ENCODE results near the gene GLB1L3.
"Not testable (repeated sequence)": the region's sequence is repeated elsewhere in the genome, so short reads cannot be mapped to it uniquely, and the experiment has no call there.

Gene GLB1L3

GRCh38 chr11:134252346-134253187, 23.6 kb upstream of the GLB1L3 start:
- DNase-seq: no peak

DNA sequence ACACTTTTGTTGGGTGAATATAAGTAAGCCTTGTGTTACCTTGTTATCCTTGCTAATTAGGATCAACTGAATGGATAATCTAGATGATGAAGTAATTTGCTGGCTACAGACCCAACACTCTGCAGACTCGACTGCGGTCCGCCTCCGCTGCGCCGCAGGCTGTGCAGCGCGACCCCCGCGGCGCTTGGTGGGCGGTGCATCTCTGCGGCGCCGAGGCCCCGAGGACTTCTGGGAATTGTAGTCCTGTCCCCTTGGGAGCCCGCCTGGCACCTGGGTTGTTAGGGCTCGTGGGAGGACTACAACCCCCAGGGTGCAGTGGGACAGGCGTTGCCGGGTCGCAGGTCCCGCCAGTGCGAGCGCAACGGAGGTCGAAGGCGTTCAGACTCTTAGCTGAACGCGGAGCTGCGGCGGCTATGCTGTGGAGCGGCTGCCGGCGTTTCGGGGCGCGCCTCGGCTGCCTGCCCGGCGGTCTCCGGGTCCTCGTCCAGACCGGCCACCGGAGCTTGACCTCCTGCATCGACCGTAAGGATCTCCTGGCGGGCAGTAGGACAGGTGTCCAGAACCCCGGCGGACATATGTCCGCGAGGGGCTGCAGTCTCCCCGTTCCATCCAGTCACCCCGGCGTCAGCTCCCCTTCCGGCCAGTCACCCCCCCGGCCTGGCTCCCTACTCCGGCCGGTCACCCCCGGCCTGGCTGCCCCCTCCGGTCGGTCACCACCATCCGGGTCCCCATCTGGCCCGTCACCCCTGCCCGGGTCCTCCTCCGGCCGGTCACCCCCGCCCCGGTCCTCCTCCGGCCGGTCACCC, 22.8 kb upstream of the GLB1L3 start, which contains the start of the genes ACAD8 and THYN1:
TSS of gene ACAD8 (plus strand) at position 381 of the 806 bp plus-strand sequence. CDS start at position 414, 33 bp downstream.
TSS of gene THYN1 (minus strand) at position 165 of the 806 bp plus-strand sequence. CDS start 470 bp downstream, outside the sequence.
- peak; percentile 91 for DNase-seq

DNA sequence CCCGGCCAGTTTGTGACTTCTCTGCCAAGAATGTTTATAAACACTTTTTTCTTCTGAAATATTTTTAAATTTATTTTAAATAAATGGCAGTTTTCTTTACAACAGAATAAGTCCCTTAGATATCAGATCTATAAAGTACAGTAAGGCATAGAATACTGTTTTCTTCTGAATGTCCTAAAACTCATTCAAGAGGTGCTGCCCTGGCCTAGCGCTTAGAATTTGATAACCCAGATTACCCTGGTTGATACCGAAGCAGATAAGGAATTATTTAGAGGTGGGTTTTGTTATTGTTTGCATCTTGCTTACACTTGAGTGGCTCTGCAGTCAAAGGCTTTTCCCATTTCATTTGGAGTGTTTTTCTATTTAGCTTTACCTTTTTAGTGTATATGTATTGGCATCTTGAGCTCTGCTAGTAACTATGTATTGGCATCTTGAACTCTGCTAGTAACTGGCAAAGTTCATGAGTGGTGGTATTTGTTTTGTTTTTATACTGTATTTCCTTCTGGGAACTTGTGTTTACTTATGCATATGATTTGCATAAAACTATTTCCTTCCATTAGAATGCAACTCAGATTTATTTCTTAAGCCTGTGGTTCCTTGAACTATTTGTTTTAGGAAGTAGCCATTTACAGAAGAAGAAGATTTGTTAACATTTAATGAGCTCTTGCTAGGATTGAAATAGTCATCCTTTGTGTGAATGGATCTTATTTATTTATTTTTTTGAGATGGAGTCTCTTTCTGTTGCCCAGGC, 21.6 kb upstream of the GLB1L3 start:
- DNase-seq: no peak

DNA sequence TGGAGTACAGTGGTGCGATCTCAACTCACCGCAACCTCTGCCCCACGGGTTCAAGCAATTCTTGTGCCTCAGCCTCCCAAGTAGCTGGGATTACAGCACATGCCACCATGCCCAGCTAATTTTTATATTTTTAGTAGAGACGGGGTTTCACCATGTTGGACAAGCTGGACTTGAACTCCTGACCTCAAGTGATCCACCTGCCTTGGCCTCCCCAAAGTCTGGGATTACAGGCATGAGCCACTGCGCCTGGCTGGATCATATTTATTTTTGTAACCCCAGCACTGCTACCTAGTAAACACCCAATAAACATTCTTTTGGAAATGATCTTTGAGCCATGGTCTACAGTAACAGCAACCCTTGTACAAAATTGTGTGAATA, 21.0 kb upstream of the GLB1L3 start:
- DNase-seq: not testable (repeated sequence)

GRCh38 chr11:134257101-134257500, 19.1 kb upstream of the GLB1L3 start:
- DNase-seq: no peak

DNA sequence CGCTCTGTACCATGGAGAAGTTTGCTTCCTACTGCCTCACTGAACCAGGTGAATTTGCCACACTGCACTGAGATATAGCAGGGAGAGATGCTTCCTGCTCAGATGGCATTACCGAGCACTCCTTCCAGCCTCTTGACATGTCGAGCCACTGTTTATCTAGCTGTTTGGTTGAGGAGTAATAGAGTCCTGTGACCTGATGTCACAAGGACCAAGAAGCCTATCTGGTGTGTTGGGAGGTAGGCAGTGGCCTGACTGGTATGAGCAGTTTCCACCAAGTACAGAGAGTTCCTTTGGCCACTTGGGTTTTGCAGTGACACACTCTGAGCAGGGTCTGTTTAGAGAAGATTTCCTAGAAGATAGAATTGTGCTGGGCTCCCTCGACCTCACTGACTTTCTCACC, 17.6 kb upstream of the GLB1L3 start:
- no peak for DNase-seq

DNA sequence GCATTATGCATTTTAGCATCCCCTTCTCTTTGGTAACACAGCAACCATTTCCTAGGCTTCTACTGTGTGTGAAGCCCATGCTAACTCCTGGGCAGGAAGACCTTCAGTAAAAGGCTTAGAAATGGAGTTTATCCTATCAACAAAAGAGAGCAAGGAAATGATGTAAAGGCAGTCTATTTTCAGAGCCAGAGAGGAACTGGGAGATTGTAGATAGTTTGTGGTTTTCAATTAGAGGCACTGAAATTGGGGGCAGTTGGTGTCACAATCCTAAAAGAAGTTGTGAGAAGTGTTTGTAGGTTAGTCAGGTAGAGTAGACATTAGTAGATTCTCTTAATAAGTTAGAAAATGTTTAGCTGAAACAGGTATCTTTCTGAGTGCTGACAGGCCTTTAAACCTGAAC, 15.7 kb upstream of the GLB1L3 start:
- no peak for DNase-seq

GRCh38 chr11:134260983-134261382, 15.2 kb upstream of the GLB1L3 start:
- no peak for DNase-seq

- no peak for DNase-seq
These were observed 14.3 kb upstream of the GLB1L3 start for GRCh38 chr11:134261626-134262488.

DNA sequence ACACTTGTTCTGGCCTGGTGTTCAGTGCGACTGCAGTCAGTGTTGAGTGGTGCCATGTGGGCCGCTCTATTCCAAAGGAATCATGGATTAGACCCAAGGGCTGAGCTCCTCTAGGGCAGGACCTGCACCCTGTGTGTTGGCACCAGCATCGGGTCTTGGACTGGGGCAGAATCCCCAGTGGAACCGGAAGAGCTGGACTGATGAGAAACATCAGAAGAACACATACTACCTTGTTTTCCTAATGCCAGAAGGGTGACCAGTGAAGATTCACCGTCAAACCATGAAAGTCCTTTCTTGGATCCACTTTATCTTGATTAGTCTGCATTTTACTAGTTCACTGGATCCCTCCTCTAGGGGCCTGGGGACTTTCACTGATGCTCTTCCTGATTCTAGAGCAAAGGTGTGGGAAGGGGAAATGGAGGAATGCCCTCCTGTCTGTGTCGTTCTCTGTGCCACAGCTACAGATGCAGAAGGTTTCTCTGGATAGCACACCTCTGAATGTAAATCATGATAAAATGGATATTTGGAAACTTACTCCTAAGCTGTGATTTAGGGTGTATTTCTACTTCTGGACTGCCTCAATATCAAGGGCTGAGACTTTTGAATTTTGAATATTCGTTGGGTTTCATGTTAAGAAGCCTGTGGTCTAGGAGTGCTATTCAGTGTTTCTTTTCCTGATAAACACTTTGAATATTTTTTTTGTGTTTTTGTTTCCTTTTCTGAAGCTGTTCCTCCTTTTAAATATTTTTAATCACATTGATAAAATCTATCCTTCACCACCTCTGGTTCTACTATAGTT, 11.0 kb upstream of the GLB1L3 start:
- DNase-seq: no peak

- no peak for DNase-seq
These were observed 9.7 kb upstream of the GLB1L3 start for GRCh38 chr11:134266440-134266839.

GRCh38 chr11:134266841-134267251, 9.3 kb upstream of the GLB1L3 start:
- no peak for DNase-seq

- no peak for DNase-seq
These were observed 8.7 kb upstream of the GLB1L3 start for GRCh38 chr11:134267461-134267860.

DNA sequence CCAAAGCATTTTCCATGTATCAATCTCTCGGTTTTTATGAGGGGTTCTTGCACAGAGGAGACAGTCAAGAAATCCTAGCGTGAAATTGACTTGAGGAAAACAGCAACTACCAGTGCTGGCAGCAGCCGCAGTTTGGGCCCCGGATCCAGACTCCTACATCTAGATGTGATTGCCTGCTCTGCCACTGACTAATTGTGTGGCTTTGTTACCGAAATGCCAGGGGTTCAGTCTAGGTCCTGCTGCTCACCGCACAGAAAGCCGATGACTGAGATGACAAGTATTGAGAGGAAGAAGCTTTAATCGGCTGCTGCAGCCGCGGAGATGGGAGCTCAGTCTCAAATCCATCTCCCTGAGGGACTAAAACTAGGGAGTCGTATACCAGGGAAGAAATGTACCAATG, 8.2 kb upstream of the GLB1L3 start:
- DNase-seq: no peak

DNA sequence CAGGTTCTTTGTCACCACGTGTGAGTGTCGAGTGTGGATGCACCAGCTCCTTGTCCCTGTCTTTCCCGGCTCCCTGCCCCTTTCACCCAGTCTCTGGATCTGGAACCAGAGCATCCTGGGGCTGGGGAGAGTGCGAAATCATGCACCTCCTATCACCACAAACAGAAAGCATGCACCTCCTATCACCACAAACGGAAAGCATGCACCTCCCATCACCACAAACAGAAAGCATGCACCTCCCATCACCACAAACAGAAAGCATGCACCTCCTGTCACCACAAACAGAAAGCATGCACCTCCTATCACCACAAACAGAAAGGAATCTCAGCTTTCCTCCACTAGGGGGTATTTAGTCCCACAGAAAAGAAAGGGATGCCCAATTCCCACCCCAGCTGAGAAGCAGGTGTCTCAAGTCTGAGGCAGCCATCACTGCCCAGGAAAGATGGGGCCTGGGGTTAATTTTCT, 5.9 kb upstream of the GLB1L3 start:
- no peak for DNase-seq

DNA sequence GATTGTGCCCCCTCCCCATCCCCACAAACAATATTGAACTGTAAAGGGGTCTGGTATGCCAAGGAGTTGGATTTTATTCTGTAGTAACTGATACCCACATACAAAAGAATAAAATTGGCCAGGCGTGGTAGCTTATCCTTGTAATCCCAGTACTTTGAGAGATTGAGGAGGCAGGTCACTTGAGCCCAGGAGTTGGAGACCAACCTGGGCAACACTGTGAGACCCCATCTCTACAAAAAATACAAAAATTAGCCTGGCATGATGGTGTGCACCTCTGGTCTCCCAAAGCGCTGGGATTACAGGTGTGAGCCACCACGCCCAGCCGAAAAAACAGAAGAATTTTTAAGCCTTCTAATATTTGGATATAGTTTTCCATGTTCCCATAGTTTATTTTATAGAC, 4.2 kb upstream of the GLB1L3 start:
- no peak for DNase-seq

GRCh38 chr11:134272381-134273316, 3.5 kb upstream of the GLB1L3 start:
- DNase-seq: no peak

DNA sequence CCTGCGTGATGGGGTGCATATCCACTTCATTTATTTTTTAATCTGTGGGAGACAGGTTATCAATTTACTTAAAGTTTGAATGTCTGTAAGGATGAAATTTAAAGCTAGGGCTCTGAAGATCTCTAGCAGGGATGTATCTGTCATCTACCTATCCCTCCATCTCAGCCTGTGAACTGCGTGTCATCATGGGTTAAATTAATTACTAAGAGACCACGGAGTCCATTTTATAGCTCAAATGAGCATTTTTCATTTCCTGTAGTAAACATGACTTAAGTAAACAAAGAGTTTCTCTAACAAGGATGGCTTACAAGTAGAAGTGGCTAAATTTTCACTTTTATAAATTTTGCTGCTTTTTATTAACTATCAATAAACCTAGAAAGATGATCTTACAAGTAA, 2.9 kb upstream of the GLB1L3 start:
- no peak for DNase-seq

GRCh38 chr11:134275188-134275533, 1.0 kb upstream of the GLB1L3 start:
- no peak for DNase-seq

All from NCI-H510A (cell line).